Choroid plexus epithelial cell (primary cell): ENCODE measurements around the gene ZSWIM8.

ENCODE experiments used
- DNase-seq: peaks from one replicate; pipeline ENCODE4 v3.0.0-alpha.2; 2010; ENCODE audit warnings: low read depth
- H3K4me3 ChIP-seq: 2 replicates; pipeline ENCODE4 v1.5.1; 2011; ENCODE audit warnings: low read depth, mild to moderate bottlenecking, control low read depth, low read length, moderate library complexity
- TF ChIP-seq, protein P1 (sequence below): conservative IDR thresholded peaks from 2 replicates; pipeline ENCODE4 v1.5.1; 2011; ENCODE audit warnings: low read depth, mild to moderate bottlenecking, control low read depth, inconsistent platforms, low read length, moderate library complexity

Gene ZSWIM8

DNA sequence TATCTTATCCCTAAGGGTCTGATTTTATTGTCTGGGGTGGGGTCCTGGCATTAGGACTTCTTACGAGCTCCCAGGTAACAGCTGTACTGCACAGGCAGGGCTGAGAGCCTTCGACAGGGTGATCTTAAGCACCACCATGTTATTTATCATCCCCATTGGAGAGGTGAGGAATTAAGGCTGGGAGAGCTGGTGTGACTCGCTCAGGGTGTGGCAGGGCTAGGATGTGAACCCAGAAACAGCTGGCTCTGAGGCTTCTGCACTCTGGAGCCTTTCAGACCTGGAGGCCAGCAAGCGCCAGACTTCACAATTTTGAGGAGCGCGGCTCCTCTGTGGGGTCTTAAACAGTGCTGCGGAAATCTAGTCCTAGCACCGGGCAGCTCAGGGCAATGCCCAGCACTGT lies 53.4 kb downstream of the ZSWIM8 start:
- DNase-seq: no peak
- TF ChIP-seq, protein P1, sequence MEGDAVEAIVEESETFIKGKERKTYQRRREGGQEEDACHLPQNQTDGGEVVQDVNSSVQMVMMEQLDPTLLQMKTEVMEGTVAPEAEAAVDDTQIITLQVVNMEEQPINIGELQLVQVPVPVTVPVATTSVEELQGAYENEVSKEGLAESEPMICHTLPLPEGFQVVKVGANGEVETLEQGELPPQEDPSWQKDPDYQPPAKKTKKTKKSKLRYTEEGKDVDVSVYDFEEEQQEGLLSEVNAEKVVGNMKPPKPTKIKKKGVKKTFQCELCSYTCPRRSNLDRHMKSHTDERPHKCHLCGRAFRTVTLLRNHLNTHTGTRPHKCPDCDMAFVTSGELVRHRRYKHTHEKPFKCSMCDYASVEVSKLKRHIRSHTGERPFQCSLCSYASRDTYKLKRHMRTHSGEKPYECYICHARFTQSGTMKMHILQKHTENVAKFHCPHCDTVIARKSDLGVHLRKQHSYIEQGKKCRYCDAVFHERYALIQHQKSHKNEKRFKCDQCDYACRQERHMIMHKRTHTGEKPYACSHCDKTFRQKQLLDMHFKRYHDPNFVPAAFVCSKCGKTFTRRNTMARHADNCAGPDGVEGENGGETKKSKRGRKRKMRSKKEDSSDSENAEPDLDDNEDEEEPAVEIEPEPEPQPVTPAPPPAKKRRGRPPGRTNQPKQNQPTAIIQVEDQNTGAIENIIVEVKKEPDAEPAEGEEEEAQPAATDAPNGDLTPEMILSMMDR: no peak
- H3K4me3 ChIP-seq: no peak overlapping the region

DNA sequence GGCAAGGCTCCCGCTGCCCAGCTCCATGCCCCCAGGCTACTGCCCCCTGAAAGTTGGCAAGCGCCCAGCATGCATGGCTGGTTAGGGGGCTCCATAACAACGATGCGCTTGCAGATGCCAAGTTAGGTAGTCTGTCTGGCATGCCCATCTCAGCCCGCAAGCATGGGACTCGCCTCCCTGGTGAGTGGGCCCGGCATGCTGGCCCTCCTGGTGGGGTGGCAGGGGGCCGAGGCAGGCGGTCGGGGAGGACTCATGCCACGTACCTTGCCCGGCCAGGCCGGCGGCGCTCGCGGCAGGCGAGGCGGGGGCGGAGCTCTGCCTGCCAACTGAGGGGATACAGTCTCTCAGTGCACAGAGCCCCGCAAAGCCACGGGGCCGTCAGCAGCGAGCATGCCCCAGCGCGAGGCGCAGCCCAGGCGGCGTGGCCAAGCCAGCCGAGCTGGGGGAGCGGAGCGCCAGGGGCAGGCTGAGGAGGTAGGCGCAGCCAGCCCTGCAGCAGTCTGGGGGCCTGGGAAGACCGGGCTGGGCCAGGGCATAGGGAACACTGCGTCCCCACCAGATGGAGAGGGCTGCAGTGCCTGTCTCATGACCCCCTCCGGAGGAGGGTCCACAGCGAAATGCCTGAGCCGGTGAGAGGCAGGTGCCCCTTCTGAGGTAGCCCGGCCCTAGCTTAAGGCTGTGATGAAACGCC lies 54.0 kb downstream of the ZSWIM8 start:
- TF ChIP-seq, protein P1: no peak
- DNase-seq: no peak
- H3K4me3 ChIP-seq: no peak overlapping the region

DNA sequence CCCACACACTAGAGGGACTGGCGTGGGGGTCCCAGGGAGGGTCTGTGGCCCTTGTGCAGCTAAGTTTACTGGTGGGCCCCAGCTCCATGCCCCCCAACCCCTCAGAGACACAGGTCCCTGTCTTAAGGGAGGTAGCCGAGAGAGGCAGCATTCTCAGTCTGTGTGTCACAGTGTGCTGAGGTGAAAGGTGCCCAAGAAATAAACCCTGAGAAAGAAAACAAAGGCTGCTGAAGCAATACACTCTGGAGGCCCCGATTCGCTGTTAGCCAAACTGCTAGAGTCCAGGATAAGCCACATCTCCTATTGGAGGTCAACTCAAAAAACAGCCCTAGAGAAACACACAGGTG lies 54.6 kb downstream of the ZSWIM8 start:
- peak; percentile 64 for DNase-seq
- no peak overlapping the region for H3K4me3 ChIP-seq
- TF ChIP-seq, protein P1: no peak

DNA sequence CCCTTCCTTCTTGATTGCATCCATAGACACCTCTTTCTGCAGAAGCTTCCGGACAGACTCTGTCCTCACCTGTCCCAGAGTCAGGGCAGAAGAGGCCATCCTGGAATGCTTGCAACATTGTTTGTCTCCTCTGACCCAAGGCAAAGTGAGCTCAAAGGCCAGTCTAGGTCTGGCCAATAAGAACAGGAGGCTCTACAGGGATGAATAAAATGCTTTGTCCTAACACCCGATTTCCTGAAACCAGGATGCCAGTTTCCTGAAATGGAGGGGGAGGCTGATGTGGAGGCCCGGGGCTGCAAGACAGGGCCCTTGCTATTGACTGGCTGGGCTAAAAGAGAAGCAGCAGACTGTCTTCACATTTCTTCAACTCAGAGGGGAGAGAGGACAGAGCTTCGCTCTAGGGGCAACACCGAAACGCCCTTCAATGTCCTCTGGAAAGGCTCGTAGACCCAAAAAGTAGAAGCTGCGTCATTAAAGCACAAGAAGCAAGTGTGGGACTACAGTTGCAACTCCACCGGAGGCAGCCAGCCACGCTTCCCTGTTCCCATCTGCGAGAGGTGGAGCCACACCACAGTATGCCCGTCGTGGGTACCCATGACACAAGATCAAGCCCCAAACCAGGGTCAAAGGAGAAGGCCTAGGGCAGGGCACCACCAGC lies 55.1 kb downstream of the ZSWIM8 start:
- TF ChIP-seq, protein P1: no peak
- H3K4me3 ChIP-seq: no peak overlapping the region
- no peak for DNase-seq

DNA sequence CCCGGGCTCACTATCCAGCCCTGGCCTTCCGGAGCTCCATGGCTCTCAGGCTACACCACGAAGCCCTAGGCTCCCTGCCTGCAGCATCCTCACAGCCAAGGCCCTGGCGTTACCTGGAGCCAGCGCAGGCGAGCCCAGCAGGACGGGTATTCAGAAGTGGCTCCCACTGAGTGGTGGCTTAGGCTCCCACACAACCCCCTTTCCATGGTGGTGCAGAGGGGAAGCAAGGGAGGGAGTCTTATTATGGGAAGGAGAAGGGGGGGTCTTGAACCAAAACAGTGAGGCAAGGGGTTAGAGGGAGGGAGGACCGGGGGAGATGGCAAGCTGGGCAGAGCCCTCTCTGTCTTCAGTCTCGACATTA lies 55.6 kb downstream of the ZSWIM8 start:
- no peak overlapping the region for H3K4me3 ChIP-seq
- DNase-seq: no peak
- TF ChIP-seq, protein P1: no peak

DNA sequence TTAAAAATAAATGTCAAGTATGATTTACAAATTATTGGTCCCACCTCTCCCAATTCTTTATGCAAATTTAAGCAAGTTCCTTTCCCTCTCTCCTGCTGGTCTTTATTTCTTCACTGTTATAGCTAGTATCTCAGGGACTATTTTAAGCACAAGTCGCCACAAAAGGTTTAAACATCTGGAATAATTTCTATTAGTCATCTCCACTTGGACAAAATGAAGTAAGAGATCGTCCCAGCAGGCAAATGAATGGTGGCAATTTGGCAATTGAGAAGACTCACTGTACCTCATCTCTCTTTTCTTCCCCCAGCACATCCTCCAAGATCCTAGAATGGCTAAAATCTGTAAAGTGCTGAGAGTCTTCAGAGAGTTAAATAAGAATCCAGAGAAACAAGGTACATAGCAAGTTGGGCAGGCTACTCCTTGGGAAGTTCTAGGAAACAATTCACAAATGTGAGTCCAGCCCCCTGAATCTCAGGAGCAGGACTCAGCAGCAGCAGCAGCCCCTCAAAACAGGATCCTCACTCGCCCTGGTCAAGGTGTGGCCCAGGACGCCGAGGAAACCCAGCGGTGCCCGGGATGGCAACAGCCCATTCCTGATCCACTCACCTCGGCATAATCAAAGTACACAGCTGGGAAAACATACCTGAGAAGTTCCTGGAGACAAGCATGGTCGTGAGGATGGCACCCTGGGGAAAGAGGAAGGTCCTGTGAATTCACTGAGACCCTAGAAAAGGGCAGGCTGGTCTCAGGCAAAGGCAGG lies 56.3 kb downstream of the ZSWIM8 start:
- no peak overlapping the region for H3K4me3 ChIP-seq
- DNase-seq: peak; percentile 25
- TF ChIP-seq, protein P1: no peak

DNA sequence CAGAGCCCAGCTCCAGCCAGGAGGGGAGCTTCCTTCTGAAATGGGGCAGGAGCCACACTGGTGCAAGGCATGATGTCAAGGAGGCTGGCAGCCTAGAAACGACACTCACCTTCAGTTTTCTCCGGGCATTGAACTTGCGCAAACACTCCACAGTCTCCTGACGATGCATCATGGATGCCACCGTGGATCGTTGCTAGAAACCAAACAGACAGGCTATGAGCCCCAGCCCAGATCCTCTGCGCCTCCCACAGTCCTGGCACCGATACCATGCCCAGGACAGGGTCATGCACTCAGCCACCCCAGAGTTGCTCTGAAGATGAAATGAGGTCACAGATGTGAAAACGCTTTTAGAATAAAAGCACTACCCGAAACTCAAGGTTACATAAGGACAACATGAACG lies 56.9 kb downstream of the ZSWIM8 start:
- no peak overlapping the region for H3K4me3 ChIP-seq
- no peak for DNase-seq
- TF ChIP-seq, protein P1: no peak
